HG03135 (cell line): ENCODE results near the gene KAT6B.
"Not testable (repeated sequence)": the region's sequence is repeated elsewhere in the genome, so short reads cannot be mapped to it uniquely, and the experiment has no call there.

Source experiments
- ATAC-seq: cut with Tn5 transposase; IDR thresholded peaks from one replicate; pipeline ENCODE4 v1.9.1; 2021; ENCODE audit warnings: mild to moderate bottlenecking, moderate library complexity; ENCODE audit not compliant: unreplicated experiment

KAT6B gene

GRCh38 chr10:74916283-74916682 lies 89.9 kb downstream of the KAT6B start:
- ATAC-seq, result no peak

DNA sequence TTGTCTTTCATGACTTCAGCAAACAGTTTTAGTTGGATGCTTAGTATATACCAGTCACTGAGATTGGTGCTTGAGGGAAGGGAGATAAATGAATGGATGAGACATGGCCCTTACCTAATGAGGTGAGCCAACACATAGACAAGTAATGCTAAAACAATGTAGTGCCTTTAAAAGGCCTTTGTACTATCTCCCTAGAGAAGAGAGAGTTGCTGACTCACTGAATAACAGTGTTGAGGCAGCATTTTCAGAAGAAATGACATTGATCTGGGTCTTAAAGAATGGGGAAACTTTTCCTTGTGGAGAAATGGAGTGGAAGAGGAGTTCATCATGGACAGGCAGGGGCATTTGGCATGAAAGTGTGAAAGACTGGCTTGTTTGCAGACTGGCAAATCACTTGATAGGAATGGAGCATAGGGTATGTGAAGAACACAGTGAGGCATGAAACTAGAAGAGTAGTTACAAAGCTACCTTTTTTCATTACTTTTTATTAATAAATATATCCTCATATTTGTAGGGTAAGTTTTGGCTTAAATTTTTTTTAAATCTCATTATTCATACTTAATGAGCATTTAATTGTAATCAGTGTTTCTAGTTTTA lies 91.2 kb downstream of the KAT6B start:
- ATAC-seq, result no peak

DNA sequence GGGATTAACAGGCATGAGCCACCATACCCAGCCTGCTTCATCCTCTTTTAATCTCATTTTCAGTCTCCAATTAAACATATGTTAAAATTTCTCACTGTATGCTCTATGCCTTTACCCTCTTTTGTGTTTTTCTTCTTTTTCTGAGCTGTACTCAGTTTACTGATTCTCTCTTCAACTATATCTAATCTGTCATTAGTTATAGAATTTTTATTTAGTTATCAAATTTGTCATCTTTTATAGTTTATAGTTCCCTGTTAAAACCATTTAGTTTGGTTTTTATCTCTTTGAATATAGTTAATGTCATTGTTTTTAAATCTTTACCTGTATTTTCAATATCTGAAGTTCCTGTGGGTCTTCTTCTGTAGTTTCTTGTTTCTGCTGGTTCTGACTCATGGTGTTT lies 93.3 kb downstream of the KAT6B start:
- no peak for ATAC-seq

DNA sequence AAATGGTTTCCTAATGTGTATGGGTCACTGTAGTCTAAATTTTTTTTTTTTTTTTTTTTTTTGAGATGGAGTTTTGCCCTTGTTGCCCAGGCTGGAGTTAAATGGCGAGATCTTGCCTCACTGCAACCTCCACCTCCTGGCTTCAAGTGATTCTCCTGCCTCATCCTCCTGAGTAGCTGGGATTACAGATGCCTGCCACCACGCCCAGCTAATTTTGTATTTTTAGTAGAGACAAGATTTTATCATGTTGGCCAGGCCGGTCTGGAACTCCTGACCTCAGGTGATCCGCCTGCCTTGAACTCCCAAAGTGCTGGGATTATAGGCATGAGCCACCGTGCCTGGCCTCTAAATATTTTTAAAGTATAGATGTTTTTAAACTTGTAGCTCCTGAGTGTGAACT lies 94.7 kb downstream of the KAT6B start:
- not testable (repeated sequence) for ATAC-seq

- no peak for ATAC-seq
Measured at GRCh38 chr10:74921744-74922143, 95.3 kb downstream of the KAT6B start.

GRCh38 chr10:74922921-74923320 lies 96.5 kb downstream of the KAT6B start:
- ATAC-seq, result no peak

DNA sequence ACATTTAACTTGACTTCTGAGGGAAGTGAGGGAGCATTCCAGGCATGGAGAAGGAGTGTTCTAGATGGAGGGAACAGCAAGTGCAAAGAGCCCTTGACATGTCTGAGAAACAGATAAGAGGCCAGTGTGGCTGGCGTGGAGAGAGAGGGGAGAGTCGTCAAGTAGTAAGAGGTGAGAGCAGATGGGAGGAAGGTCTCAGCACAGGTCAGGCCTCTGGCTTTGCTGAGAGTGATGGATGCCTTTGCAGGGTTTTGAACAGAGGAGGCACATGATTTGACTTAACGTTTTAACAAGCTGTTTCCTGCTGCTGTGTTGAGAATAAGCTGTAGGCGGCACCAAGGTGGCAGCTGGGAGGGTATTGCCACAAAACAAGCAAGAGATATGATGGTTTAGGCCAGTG lies 97.2 kb downstream of the KAT6B start:
- no peak for ATAC-seq

DNA sequence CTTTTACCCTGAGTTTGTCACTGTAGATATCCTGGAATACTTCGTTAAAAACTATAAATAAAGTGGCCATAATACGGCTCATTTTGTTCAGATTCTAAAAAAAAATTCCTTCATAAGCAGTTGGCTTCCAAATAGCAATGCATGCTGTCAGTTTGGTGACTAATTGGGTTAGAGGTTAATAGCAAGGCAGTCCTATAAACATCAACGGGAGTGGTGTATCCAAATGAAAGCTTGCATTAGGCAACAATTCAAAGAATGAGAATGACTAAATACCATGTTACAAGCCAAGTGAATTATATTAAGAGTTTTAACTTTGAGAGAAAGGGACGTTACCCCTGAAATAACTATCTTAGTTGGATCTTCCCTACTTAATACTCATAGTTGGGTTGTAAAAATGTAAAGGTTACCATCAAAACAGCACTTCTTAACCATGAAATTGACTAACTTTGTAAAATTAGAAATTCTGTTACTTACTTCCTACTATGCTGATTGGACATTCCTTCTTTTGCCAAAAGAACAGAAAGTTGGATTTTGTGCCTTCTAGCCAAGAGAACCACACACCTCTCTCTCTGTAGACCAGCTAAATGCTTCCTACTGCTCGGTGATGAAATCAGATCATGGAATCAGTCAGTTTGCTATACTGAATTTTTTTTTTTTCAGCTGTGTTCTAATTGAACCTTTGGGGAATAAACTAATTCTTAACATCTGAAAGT lies 98.0 kb downstream of the KAT6B start:
- no peak for ATAC-seq

- ATAC-seq, result no peak
Measured at GRCh38 chr10:74925291-74925690, 98.9 kb downstream of the KAT6B start.

GRCh38 chr10:74925708-74926107 lies 99.3 kb downstream of the KAT6B start:
- ATAC-seq, result no peak

DNA sequence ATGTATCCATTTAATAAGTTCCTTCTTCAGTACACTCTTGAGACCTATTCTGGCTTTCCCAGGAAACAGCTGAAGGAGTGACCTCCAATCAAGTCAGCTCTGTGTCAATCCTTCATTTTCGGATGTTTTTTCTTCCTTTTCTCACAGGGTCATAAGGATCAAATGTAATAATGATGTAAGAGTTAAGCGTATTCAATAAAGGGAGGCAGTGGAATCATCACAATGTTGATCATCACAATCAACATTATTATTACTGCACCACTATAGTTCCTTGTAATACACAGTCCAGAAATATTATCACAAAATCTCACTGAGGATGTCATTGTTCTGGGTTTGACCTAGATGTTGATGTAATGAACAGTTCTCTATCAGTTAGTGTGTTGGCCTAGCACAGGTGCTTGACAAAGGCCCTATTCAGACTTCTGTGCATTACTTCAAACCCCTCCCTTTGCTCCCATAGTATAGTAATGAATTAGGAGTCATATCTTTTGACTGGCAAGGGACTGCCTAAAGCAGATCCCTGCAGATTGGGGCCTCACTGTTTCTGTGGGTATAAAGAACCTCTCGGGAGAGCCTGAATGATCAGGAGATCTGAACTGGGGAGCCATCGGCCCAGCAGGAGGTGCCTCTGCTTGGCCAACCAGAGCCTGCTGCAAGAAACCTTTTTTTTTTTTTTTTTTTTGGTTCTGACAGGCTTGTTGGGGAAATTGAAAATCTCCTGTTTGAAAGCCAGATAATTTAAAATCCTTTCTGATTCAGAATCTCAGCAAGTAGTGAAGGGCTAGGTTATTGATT lies 100.6 kb downstream of the KAT6B start:
- ATAC-seq, result no peak

DNA sequence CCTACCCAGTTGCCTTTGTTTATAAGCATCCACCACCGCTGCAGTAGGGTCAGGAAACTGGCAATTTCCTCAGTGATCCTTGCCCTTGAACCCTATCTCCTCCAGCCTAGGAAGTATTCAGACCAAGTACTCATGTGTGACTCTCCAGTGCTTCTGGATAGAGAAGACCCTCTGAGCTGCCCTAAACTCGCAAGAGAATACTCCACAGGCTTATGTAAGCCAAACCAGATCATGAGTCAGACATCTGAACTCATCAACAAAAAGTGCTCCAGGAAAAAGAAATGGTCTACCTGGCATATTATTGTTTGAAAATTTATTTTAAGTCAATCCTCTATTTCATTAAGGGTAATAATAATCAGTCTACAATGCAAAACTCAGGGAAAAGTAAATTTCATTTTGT lies 101.3 kb downstream of the KAT6B start:
- ATAC-seq, result no peak

GRCh38 chr10:74928742-74929191 lies 102.4 kb downstream of the KAT6B start:
- no peak for ATAC-seq

- ATAC-seq, result no peak
Measured at GRCh38 chr10:74929197-74929596, 102.8 kb downstream of the KAT6B start.

- no peak for ATAC-seq
Measured at GRCh38 chr10:74930965-74931364, 104.6 kb downstream of the KAT6B start.

DNA sequence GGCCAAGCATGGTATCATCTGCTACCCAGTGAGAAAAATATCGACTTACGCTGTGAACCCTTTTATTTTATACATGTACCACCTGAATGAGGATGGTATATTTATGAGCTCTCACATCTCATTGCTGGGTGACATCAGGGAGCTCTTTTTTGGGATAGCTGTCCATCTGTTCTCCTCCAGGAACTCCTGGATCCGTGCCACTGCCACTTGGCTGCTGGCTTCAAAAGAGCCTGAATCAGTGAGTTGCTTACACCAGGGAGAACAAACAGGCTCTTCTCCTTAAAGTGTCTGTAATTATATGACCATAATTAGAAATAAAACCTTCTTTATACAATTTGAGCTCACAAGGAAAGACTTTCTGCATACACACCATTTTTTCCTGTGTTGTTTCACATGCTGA lies 106.2 kb downstream of the KAT6B start:
- no peak for ATAC-seq

DNA sequence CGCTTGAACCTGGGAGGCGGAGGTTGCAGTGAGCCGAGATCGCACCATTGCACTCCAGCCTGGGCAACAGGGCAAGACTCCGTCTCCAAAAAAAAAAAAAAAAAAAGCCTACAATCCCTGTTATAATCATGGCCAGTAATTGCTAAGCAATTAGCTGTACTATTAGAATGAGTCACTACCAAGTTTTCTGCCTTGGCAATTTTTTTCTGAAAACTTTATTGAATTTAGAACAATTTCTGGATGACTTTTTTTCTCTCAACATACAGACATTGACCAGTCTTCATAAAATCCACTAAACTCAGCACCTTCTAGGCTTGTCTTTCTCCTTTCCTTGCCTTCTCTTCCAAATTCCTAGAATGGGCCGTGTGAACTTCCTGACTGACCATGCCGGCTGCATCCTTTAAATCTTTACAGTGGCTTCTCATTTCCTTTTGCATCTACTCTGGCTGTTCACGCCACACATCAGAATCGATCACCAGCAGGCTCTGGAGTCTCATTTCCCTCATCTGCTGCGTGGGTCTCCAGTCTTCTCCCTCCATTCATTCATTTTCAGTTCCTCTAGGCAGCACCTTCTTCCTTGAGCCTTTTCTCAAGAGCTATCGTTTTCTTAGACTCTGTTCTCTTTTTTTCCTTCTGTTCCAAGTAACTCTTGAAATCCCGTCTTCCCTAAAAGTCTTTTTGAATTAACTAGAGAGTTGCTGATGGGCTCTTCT lies 107.9 kb downstream of the KAT6B start:
- ATAC-seq, result no peak

GRCh38 chr10:74936577-74937265 lies 110.3 kb downstream of the KAT6B start:
- no peak for ATAC-seq

DNA sequence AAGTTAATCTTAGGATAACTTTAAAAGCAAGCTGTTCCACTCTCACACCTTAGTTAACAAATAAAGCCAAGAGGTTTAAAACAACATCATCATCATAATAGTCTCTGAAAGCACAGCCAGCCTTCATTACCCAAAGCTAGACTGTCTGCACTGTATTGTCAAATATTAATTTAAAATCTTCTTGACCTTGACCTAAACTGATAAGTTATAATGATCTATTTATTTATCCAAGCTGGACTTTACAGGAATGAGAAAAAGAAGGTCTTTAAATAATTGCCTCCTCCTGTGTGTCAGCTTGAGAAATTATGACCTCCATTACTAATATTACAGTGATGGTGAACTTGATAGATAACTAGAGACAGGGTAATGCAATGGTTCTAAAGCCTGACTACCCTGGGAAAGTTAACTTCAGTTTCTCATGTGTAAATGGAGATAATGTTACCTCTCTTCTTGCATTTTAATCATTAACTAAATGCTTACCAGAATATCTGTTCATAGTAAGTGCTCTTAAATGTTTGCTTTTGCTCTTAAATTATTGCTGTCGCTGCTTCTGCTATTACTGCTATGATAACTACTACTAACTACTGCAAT lies 111.0 kb downstream of the KAT6B start:
- ATAC-seq, result no peak

GRCh38 chr10:74944205-74944604 lies 117.8 kb downstream of the KAT6B start:
- no peak for ATAC-seq
